GM12878 (cell line): Measurements from ENCODE around the gene EHBP1. TPM values are rescaled to one million over a fixed set of nuclear protein-coding genes. Genes with fewer than 3 reads are reported as not detected.

ENCODE experiments used
- ATAC-seq: fragments of 200-7000 bp; cut with Tn5 transposase; 3 replicates; pipeline ENCODE4 v1.9.1; 2020; ENCODE audit warnings: mild to moderate bottlenecking, moderate library complexity
- BruUV-seq: library from RNA; stranded (reverse); fragments of 400-500 nt; replicated peaks from 2 replicates; lab custom pipeline; 2021; lab: Mats Ljungman, UMichigan
- CTCF ChIA-PET: fragments of 300-600 bp; sonication (Branson Sonifier 250); formaldehyde crosslinking; extraction: SDS; loops from one replicate; lab custom pipeline; 2021; ENCODE audit warnings: inconsistent platforms; lab: Yijun Ruan, JAX
- POLR2A ChIA-PET: fragments of 350-600 bp; formaldehyde crosslinking; extraction: SDS; loops from one replicate; lab custom pipeline; 2021; ENCODE audit warnings: inconsistent platforms; lab: Charles Lee
- RAD21 ChIA-PET: fragments of 300-600 bp; sonication (Branson Sonifier 250); formaldehyde crosslinking; loops from one replicate; lab custom pipeline; 2023; ENCODE audit warnings: antibody characterized with exemption; ENCODE audit not compliant: unreplicated experiment; lab: Charles Lee
- SMC1A ChIA-PET: fragments of 300-600 bp; sonication (Branson Sonifier 250); formaldehyde crosslinking; loops from one replicate; lab custom pipeline; 2023; ENCODE audit not compliant: unreplicated experiment, uncharacterized antibody; lab: Charles Lee
- DNase-seq: peaks from one replicate; pipeline ENCODE4 v3.0.0-alpha.2; 2011; ENCODE audit warnings: low read depth, low spot score
- FAIRE-seq: peaks from 3 replicates; lab custom pipeline; 2011; peaks lifted over from hg19 to GRCh38; lab: Jason Lieb, UNC
- H2AFZ ChIP-seq: 2 replicates; pipeline ENCODE4 v1.6.0; 2011; ENCODE audit warnings: low read depth, low read length, control low read depth; ENCODE audit not compliant: control insufficient read depth
- H3K27ac ChIP-seq: 2 replicates; pipeline ENCODE4 v1.5.1; 2011; ENCODE audit warnings: control low read depth; ENCODE audit not compliant: control insufficient read depth, insufficient read depth
- H3K27me3 ChIP-seq, 2 experiments: replicated peaks in 1 of 2; 2 replicates each; pipeline versions ENCODE4 v1.6.0 to v1.6.1; 2011; ENCODE audit warnings: low read length in 1 of 2; ENCODE audit not compliant: control insufficient read depth in 2 of 2, insufficient read depth in 2 of 2
- H3K36me3 ChIP-seq, 2 experiments: 2 replicates each; pipeline ENCODE4 v1.5.1; 2011; ENCODE audit warnings: low read length in 1 of 2; ENCODE audit not compliant: control insufficient read depth in 2 of 2, insufficient read depth in 2 of 2
- H3K4me1 ChIP-seq: 2 replicates; pipeline ENCODE4 v1.6.1; 2011; ENCODE audit warnings: mild to moderate bottlenecking, low read length, moderate library complexity, mixed read lengths; ENCODE audit not compliant: control insufficient read depth, insufficient read depth
- H3K4me2 ChIP-seq: 2 replicates; pipeline ENCODE4 v1.6.0; 2011; ENCODE audit warnings: control low read depth; ENCODE audit not compliant: control insufficient read depth, insufficient read depth
- H3K4me3 ChIP-seq: fragments of 200-600 bp; sonication (generic); 2 replicates; pipeline ENCODE4 v1.5.1; 2016
- H3K79me2 ChIP-seq: 2 replicates; pipeline ENCODE4 v1.6.0; 2011; ENCODE audit warnings: low read length; ENCODE audit not compliant: control insufficient read depth, insufficient read depth
- H3K9ac ChIP-seq: 2 replicates; pipeline ENCODE4 v1.8.0; 2011; ENCODE audit warnings: low read length, control low read depth, mixed read lengths; ENCODE audit not compliant: control insufficient read depth, insufficient read depth
- H3K9me3 ChIP-seq: replicated peaks from 3 replicates; pipeline ENCODE4 v1.5.1; 2011; ENCODE audit warnings: mild to moderate bottlenecking, low read length; ENCODE audit not compliant: control insufficient read depth, insufficient read depth
- H4K20me1 ChIP-seq: 2 replicates; pipeline ENCODE4 v1.6.0; 2011; ENCODE audit not compliant: control insufficient read depth, insufficient read depth
- CREM ChIP-seq: IDR thresholded peaks from 2 replicates; pipeline ENCODE4 v1.6.1; 2014; ENCODE audit warnings: antibody characterized with exemption, low read depth
- JUND ChIP-seq: IDR thresholded peaks from 2 replicates; pipeline ENCODE4 v1.6.1; 2012; ENCODE audit warnings: low read depth, mild to moderate bottlenecking, low read length, improper control_type of control experiment, moderate library complexity
- KDM1A ChIP-seq: fragments of 200-600 bp; sonication (generic); IDR thresholded peaks from 2 replicates; pipeline ENCODE4 v1.6.1; 2016; ENCODE audit warnings: borderline replicate concordance
- KLF5 ChIP-seq: fragments of 450-650 bp; IDR thresholded peaks from 2 replicates; pipeline ENCODE4 v1.6.1; 2014; ENCODE audit warnings: mild to moderate bottlenecking; ENCODE audit not compliant: partially characterized antibody
- WGBS: methylation state at CpG from one replicate; pipeline ENCODE4 v1.1.6; 2016; ENCODE audit warnings: low lambda C conversion rate; ENCODE audit not compliant: insufficient replicate concordance, insufficient coverage; ENCODE audit errors: missing lambda C conversion rate; 5-methylcytosine and 5-hydroxymethylcytosine counted together
- in situ Hi-C: fragments of 300-500 bp; cut with MboI; formaldehyde crosslinking; loops from 9 replicates; pipeline ENCODE4 v1.14.3; 2018; ENCODE audit warnings: mixed read lengths
- intact Hi-C: fragments of 100-400 bp; cut with micrococcal nuclease; formaldehyde crosslinking; loops from one replicate; pipeline ENCODE4 v1.14.2; 2022; ENCODE audit not compliant: unreplicated experiment
- polyA plus RNA-seq, 11 experiments: library from polyadenylated mRNA; depleted of rRNA in 4 of 11; unstranded in 6 of 11; stranded (reverse) in 5 of 11; fragments of >200 nt; fragmentation: Nextera tagmentation in 4 of 11; fragmentation: Illumina TruSeq in 1 of 11; extraction: Ambion mirVana in 4 of 11; extraction: Trizol in 1 of 11; gene quantifications; 1 replicate in 1 of 11; 2 replicates in 10 of 11; pipeline versions ENCODE4 v1.2.1 to v1.2.3, GENCODE V29; 2011 to 2016; ENCODE audit warnings: inconsistent platforms in 2 of 11, missing spikeins in 2 of 11, low read depth in 1 of 11
- total RNA-seq, 4 experiments: library from RNA; depleted of rRNA in 3 of 4; stranded (reverse); fragments of >200 nt in 3 of 4; fragmentation: Illumina TruSeq in 1 of 4; extraction: Trizol in 1 of 4; gene quantifications; 2 replicates each; pipeline versions ENCODE4 v1.2.1 to v1.2.3, GENCODE V29; 2013 to 2021
- TF ChIP-seq, protein P1 (sequence below): fragments of 450-650 bp; formaldehyde crosslinking; IDR thresholded peaks from 2 replicates; pipeline ENCODE4 v1.5.0; 2022; ENCODE audit warnings: mild to moderate bottlenecking, missing genetic modification characterization
- TF ChIP-seq, protein P2 (sequence below): IDR thresholded peaks from 2 replicates; pipeline ENCODE4 v1.6.1; 2012; ENCODE audit warnings: low read depth, low read length, improper control_type of control experiment
- TF ChIP-seq, protein P3 (sequence below): fragments of 450-650 bp; IDR thresholded peaks from 2 replicates; pipeline ENCODE4 v1.6.1; 2017; ENCODE audit warnings: low read depth, mild to moderate bottlenecking, moderate library complexity
- TF ChIP-seq, protein P4 (sequence below): IDR thresholded peaks from 2 replicates; pipeline ENCODE4 v1.6.1; 2012; ENCODE audit warnings: low read depth, low read length, improper control_type of control experiment

The EHBP1 gene
- total and polyA plus RNA-seq, 10 of the 15 experiments (the other 5 are each of a cell fraction or from before 2014, with no cell fraction given) = 5.7 to 26.1 (median 13.6) TPM

DNA sequence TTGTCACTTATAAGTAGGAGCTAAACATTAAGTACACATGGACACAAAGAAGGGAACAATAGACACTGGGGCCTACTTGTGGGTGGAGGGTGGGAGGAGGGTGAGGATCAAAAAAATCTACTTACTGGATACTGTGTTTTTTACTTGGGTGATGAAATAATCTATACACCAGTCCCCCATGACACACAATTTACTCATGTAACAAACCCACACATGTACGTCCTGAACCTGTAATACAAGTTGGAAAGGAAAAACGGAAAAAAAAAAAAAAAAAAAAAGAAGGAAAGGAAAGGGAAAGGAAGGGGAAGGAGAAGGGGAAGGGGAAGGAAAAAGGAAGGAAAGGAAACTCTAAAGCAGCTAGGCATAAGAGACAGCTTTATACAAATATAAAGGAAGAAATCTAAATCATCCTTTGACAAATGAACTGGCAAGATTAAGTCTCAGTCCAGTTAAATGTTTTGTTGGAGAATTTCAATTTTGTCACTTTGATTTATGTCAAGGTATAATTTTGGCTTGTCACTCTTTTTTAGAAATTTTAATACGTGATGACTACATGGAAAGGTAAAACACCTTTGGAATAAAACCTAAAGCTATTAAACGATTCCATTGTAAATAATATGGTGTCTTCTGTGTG lies 175.8 kb downstream of the EHBP1 start:
- WGBS = 98% methylated on average over 3 of the region's 4 CpGs
- BruUV-seq = no TSS peak
- H3K4me3 ChIP-seq = no peak overlapping the region
- ChIA-PET CTCF (interaction anchor here (1.0 to 1.6 kb wide), 2 partner anchors 50 to 111 kb away, joined by 3 to 4 read pairs; no protein-coding TSS in a partner anchor), RAD21 (no interaction called here), POLR2A (no interaction called here), SMC1A (interaction anchor here (0.6 to 0.9 kb wide), 2 partner anchors 26 to 95 kb away, joined by 3 to 4 read pairs; no protein-coding TSS in a partner anchor)
- H3K9ac ChIP-seq = no peak overlapping the region
- H2AFZ ChIP-seq = no peak overlapping the region
- FAIRE-seq (no peak), DNase-seq (no peak), ATAC-seq (no peak)
- no peaks in the 10 kb centered on the region; the same call in 1 of the 3 replicates for H3K9me3 ChIP-seq
- H3K27ac ChIP-seq = no peak overlapping the region
- H3K4me2 ChIP-seq = no peak overlapping the region
- intact Hi-C loops = no loop called here
- H3K79me2 ChIP-seq = no peaks in the 10 kb centered on the region
- no peaks in the 10 kb centered on the region; a peak in 1 of 4 replicates for H3K36me3 ChIP-seq
- in situ Hi-C loops = no loop called here
- H3K4me1 ChIP-seq = no peaks in the 10 kb centered on the region
- no peak for TF ChIP-seq JUND
- no peaks in the 10 kb centered on the region for H3K27me3 ChIP-seq
- no peaks in the 10 kb centered on the region for H4K20me1 ChIP-seq

DNA sequence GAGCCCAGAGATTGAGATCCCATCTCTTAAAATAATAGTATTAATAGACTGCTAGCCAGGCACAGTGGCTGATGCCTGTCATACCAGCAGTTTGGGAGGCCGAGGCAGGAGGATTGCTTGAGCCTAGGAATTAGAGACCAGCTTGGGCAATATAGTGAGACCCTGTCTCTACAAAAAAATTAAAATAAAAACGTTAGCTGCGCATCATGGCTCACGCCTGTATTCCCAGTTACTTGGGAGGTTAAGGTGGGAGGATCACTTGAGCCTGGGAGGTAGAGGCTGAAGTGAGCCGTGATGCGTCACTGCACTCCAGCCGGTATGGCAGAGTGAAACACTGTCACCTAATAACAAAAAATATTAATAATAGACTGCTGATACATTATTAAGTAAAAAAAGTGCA lies 178.1 kb downstream of the EHBP1 start:
- no TSS peak for BruUV-seq
- Histone ChIP-seq H4K20me1 (no peaks in the 10 kb centered on the region), H3K79me2 (no peaks in the 10 kb centered on the region), H3K36me3 (no peaks in the 10 kb centered on the region), H3K9me3 (no peaks in the 10 kb centered on the region), H2AFZ (no peak overlapping the region), H3K9ac (no peak overlapping the region), H3K4me3 (no peak overlapping the region), H3K4me2 (no peak overlapping the region), H3K4me1 (no peaks in the 10 kb centered on the region), H3K27me3 (no peaks in the 10 kb centered on the region), H3K27ac (no peak overlapping the region)
- DNase-seq = no peak
- no peak for FAIRE-seq
- in situ Hi-C loops = no loop called here
- ATAC-seq = no peak
- ChIA-PET POLR2A (no interaction called here), CTCF (interaction anchor here (1.0 kb wide), 1 partner anchor 9 kb away, joined by 3 read pairs; no protein-coding TSS in a partner anchor), RAD21 (no interaction called here), SMC1A (no interaction called here)
- 100% methylated on average over 7 of the region's 7 CpGs for WGBS
- intact Hi-C loops = no loop called here
- TF ChIP-seq, protein P1, sequence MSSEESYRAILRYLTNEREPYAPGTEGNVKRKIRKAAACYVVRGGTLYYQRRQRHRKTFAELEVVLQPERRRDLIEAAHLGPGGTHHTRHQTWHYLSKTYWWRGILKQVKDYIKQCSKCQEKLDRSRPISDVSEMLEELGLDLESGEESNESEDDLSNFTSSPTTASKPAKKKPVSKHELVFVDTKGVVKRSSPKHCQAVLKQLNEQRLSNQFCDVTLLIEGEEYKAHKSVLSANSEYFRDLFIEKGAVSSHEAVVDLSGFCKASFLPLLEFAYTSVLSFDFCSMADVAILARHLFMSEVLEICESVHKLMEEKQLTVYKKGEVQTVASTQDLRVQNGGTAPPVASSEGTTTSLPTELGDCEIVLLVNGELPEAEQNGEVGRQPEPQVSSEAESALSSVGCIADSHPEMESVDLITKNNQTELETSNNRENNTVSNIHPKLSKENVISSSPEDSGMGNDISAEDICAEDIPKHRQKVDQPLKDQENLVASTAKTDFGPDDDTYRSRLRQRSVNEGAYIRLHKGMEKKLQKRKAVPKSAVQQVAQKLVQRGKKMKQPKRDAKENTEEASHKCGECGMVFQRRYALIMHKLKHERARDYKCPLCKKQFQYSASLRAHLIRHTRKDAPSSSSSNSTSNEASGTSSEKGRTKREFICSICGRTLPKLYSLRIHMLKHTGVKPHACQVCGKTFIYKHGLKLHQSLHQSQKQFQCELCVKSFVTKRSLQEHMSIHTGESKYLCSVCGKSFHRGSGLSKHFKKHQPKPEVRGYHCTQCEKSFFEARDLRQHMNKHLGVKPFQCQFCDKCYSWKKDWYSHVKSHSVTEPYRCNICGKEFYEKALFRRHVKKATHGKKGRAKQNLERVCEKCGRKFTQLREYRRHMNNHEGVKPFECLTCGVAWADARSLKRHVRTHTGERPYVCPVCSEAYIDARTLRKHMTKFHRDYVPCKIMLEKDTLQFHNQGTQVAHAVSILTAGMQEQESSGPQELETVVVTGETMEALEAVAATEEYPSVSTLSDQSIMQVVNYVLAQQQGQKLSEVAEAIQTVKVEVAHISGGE (CRISPR knock-in tag) = no peak
- TF ChIP-seq, protein P2, sequence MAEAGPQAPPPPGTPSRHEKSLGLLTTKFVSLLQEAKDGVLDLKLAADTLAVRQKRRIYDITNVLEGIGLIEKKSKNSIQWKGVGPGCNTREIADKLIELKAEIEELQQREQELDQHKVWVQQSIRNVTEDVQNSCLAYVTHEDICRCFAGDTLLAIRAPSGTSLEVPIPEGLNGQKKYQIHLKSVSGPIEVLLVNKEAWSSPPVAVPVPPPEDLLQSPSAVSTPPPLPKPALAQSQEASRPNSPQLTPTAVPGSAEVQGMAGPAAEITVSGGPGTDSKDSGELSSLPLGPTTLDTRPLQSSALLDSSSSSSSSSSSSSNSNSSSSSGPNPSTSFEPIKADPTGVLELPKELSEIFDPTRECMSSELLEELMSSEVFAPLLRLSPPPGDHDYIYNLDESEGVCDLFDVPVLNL = no peak
- TF ChIP-seq, protein P3, sequence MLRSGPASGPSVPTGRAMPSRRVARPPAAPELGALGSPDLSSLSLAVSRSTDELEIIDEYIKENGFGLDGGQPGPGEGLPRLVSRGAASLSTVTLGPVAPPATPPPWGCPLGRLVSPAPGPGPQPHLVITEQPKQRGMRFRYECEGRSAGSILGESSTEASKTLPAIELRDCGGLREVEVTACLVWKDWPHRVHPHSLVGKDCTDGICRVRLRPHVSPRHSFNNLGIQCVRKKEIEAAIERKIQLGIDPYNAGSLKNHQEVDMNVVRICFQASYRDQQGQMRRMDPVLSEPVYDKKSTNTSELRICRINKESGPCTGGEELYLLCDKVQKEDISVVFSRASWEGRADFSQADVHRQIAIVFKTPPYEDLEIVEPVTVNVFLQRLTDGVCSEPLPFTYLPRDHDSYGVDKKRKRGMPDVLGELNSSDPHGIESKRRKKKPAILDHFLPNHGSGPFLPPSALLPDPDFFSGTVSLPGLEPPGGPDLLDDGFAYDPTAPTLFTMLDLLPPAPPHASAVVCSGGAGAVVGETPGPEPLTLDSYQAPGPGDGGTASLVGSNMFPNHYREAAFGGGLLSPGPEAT = no peak
- TF ChIP-seq, protein P4, sequence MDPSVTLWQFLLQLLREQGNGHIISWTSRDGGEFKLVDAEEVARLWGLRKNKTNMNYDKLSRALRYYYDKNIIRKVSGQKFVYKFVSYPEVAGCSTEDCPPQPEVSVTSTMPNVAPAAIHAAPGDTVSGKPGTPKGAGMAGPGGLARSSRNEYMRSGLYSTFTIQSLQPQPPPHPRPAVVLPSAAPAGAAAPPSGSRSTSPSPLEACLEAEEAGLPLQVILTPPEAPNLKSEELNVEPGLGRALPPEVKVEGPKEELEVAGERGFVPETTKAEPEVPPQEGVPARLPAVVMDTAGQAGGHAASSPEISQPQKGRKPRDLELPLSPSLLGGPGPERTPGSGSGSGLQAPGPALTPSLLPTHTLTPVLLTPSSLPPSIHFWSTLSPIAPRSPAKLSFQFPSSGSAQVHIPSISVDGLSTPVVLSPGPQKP = no peak
- TF ChIP-seq KDM1A (no peak), KLF5 (no peak), CREM (no peak)
